ENCODE measurements around the gene AHCY. TPM values are rescaled to one million over a fixed set of nuclear protein-coding genes. Genes with fewer than 3 reads are reported as not detected.
"Not testable (repeated sequence)": the region's sequence is repeated elsewhere in the genome, so short reads cannot be mapped to it uniquely, and the experiment has no call there.

The AHCY gene
- total RNA-seq, 3 donors from 2014 or later: 66.9 to 105 (median 88.4) TPM

- Histone ChIP-seq H3K36me3 (no peaks in the 10 kb centered on the region), H3K27ac (no peak overlapping the region), H3K4me1 (no peaks in the 10 kb centered on the region), H3K9me3 (no peaks in the 10 kb centered on the region), H3K4me3 (no peak overlapping the region), H3K27me3 (no peaks in the 10 kb centered on the region)
- DNase-seq (ENCODE audit: low spot score in 2 of 2): no peak
- intact Hi-C loops (cut with DNase I; ENCODE audit: low total_unique reads): no loop called here
- no peak for TF ChIP-seq POLR2A (IDR thresholded peaks at IDR 0.05)
These were observed 34.4 kb upstream of the AHCY start for GRCh38 chr20:34337544-34337943.

- Histone ChIP-seq H3K27ac (no peak overlapping the region), H3K27me3 (no peaks in the 10 kb centered on the region), H3K9me3 (no peaks in the 10 kb centered on the region), H3K36me3 (no peaks in the 10 kb centered on the region), H3K4me3 (no peak overlapping the region), H3K4me1 (no peaks in the 10 kb centered on the region)
- DNase-seq (ENCODE audit: low spot score in 2 of 2): no peak
- intact Hi-C loops (cut with DNase I; ENCODE audit: low total_unique reads): no loop called here
- TF ChIP-seq POLR2AphosphoS5 (IDR thresholded peaks at IDR 0.05) (no peak), POLR2A (IDR thresholded peaks at IDR 0.05) (no peak)
- TF ChIP-seq, protein P1, sequence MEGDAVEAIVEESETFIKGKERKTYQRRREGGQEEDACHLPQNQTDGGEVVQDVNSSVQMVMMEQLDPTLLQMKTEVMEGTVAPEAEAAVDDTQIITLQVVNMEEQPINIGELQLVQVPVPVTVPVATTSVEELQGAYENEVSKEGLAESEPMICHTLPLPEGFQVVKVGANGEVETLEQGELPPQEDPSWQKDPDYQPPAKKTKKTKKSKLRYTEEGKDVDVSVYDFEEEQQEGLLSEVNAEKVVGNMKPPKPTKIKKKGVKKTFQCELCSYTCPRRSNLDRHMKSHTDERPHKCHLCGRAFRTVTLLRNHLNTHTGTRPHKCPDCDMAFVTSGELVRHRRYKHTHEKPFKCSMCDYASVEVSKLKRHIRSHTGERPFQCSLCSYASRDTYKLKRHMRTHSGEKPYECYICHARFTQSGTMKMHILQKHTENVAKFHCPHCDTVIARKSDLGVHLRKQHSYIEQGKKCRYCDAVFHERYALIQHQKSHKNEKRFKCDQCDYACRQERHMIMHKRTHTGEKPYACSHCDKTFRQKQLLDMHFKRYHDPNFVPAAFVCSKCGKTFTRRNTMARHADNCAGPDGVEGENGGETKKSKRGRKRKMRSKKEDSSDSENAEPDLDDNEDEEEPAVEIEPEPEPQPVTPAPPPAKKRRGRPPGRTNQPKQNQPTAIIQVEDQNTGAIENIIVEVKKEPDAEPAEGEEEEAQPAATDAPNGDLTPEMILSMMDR (IDR thresholded peaks at IDR 0.05): no peak
These were observed 31.7 kb upstream of the AHCY start for GRCh38 chr20:34334654-34335407.

DNA sequence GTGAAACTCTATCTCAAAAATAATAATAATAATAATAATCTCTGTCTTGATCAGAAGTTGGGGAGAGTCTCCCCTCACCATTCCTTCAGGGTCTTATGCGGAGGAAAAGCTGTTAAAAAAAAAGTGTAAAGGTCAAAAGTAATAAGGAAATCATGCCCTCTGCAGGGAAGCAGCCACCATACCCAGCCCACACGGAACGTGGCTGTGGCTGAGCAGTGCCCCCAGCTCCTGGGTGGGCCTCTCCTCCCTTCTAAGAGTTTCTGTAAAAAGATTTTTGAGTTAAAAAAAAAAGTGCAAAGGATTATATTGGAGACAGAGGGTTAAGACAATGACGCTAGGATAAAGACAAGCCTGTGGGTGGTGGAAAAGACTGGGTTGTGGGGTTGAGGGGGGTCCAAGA is 30.6 kb upstream of the AHCY start:
- Histone ChIP-seq H3K27me3 (no peaks in the 10 kb centered on the region), H3K9me3 (no peaks in the 10 kb centered on the region), H3K27ac (no peak overlapping the region), H3K4me1 (no peaks in the 10 kb centered on the region), H3K36me3 (no peaks in the 10 kb centered on the region), H3K4me3 (no peak overlapping the region)
- TF ChIP-seq, protein P1 (IDR thresholded peaks at IDR 0.05): no peak
- TF ChIP-seq POLR2AphosphoS5 (IDR thresholded peaks at IDR 0.05) (no peak), POLR2A (IDR thresholded peaks at IDR 0.05) (no peak)
- DNase-seq (ENCODE audit: low spot score in 2 of 2): no peak
- intact Hi-C loops (cut with DNase I; ENCODE audit: low total_unique reads): no loop called here

- no peak for TF ChIP-seq POLR2A (IDR thresholded peaks at IDR 0.05)
- TF ChIP-seq, protein P1 (IDR thresholded peaks at IDR 0.05): no peak
- no peak for TF ChIP-seq POLR2AphosphoS5 (IDR thresholded peaks at IDR 0.05)
- no peak for DNase-seq (ENCODE audit: low spot score in 2 of 2)
- no peak overlapping the region for H3K27ac ChIP-seq
- H3K4me1 ChIP-seq: no peaks in the 10 kb centered on the region
- H3K9me3 ChIP-seq: no peaks in the 10 kb centered on the region
- no peaks in the 10 kb centered on the region for H3K27me3 ChIP-seq
- no peak overlapping the region for H3K4me3 ChIP-seq
- H3K36me3 ChIP-seq: no peaks in the 10 kb centered on the region
- intact Hi-C loops (cut with DNase I; ENCODE audit: low total_unique reads): no loop called here
These were observed 29.2 kb upstream of the AHCY start for GRCh38 chr20:34332262-34332920.

GRCh38 chr20:34331838-34332237 is 28.7 kb upstream of the AHCY start:
- Histone ChIP-seq H3K9me3 (no peaks in the 10 kb centered on the region), H3K4me3 (no peak overlapping the region), H3K27me3 (no peaks in the 10 kb centered on the region), H3K27ac (no peak overlapping the region), H3K36me3 (no peaks in the 10 kb centered on the region), H3K4me1 (no peaks in the 10 kb centered on the region)
- intact Hi-C loops (cut with DNase I; ENCODE audit: low total_unique reads): no loop called here
- DNase-seq (ENCODE audit: low spot score in 2 of 2): no peak
- TF ChIP-seq POLR2A (IDR thresholded peaks at IDR 0.05) (no peak), POLR2AphosphoS5 (IDR thresholded peaks at IDR 0.05) (no peak)
- TF ChIP-seq, protein P1 (IDR thresholded peaks at IDR 0.05): no peak

DNA sequence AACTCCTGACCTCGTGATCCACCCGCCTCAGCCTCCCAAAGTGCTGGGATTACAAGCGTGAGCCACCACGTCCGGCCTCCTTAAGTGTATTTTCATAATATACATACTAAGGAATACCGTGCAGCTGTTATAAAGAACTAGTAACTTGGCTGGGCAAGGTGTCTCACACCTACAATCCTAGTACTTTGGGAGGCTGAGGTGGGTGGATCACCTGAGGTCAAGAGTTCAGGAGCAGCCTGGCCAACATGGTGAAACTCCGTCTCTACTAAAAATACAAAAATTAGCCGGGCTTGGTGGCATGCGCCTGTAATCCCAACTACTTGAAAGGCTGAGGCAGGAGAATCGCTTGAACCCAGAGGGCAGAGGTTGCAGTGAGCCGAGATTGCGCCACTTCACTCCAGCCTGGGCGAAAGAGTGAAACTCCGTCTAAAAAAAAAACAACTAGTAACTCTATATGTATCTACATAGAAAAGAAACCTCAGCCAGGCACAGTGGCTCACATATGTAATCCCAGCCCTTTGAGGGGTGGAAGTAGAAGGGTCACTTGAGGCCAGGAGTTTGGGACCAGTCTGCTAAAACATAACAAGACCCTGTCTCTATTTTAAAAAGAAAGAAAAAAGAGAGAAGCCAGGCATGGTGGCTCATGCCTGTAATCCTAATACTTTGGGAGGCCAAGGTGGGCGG is 27.8 kb upstream of the AHCY start:
- H3K4me3 ChIP-seq; H3K4me1 ChIP-seq; H3K36me3 ChIP-seq; H3K9me3 ChIP-seq; H3K27ac ChIP-seq; DNase-seq (ENCODE audit: low spot score in 2 of 2); intact Hi-C loops (cut with DNase I; ENCODE audit: low total_unique reads); H3K27me3 ChIP-seq: not testable (repeated sequence)

Measured in breast epithelium (tissue), 4 donors.